GM19328 (cell line): ENCODE results near the gene LRRC8D.

Source experiments
- ATAC-seq: cut with Tn5 transposase; IDR thresholded peaks from one replicate; pipeline ENCODE4 v1.9.1; 2021; ENCODE audit warnings: mild to moderate bottlenecking, moderate library complexity; ENCODE audit not compliant: unreplicated experiment

Gene LRRC8D

GRCh38 chr1:89865498-89866382 is 44.9 kb downstream of the LRRC8D start:
- ATAC-seq: no peak

- no peak for ATAC-seq
Observed at GRCh38 chr1:89866568-89866967, 45.7 kb downstream of the LRRC8D start.

- ATAC-seq: no peak
Observed at GRCh38 chr1:89870998-89871397, 50.2 kb downstream of the LRRC8D start.

GRCh38 chr1:89871768-89872473 is 51.1 kb downstream of the LRRC8D start:
- ATAC-seq: no peak

- ATAC-seq: no peak
Observed at GRCh38 chr1:89872567-89872966, 51.7 kb downstream of the LRRC8D start.

- no peak for ATAC-seq
Observed at GRCh38 chr1:89873288-89873687, 52.5 kb downstream of the LRRC8D start.

- no peak for ATAC-seq
Observed at GRCh38 chr1:89873770-89874169, 52.9 kb downstream of the LRRC8D start.

- no peak for ATAC-seq
Observed at GRCh38 chr1:89876463-89876862, 55.6 kb downstream of the LRRC8D start.

GRCh38 chr1:89877756-89878155 is 56.9 kb downstream of the LRRC8D start:
- no peak for ATAC-seq

GRCh38 chr1:89878256-89878655 is 57.4 kb downstream of the LRRC8D start:
- ATAC-seq: no peak

GRCh38 chr1:89880679-89881078 is 59.8 kb downstream of the LRRC8D start:
- ATAC-seq: no peak

- ATAC-seq: no peak
Observed at GRCh38 chr1:89881415-89882058, 60.7 kb downstream of the LRRC8D start.

- ATAC-seq: no peak
Observed at GRCh38 chr1:89882348-89883029, 61.7 kb downstream of the LRRC8D start.

GRCh38 chr1:89883030-89883379 is 62.2 kb downstream of the LRRC8D start:
- ATAC-seq: no peak

- ATAC-seq: no peak
Observed at GRCh38 chr1:89884718-89885596, 64.1 kb downstream of the LRRC8D start.

GRCh38 chr1:89887270-89887669 is 66.4 kb downstream of the LRRC8D start:
- ATAC-seq: no peak

- no peak for ATAC-seq
Observed at GRCh38 chr1:89887713-89888112, 66.9 kb downstream of the LRRC8D start.

GRCh38 chr1:89888480-89889322 is 67.9 kb downstream of the LRRC8D start:
- no peak for ATAC-seq

GRCh38 chr1:89889323-89889615 is 68.4 kb downstream of the LRRC8D start:
- no peak for ATAC-seq
